ENCODE results near the gene ARF3. TPM values are rescaled to one million over a fixed set of nuclear protein-coding genes. Genes with fewer than 3 reads are reported as not detected.

Gene ARF3
- total and polyA plus RNA-seq, 4 donors = 67.9 to 319 (median 180) TPM

GRCh38 chr12:48981757-48982157, 24.5 kb upstream of the ARF3 start:
- 16% methylated on average over 13 of the region's 13 CpGs for WGBS (ENCODE audit: insufficient coverage)
- Histone ChIP-seq H3K4me1 (ENCODE audit: control insufficient read depth, insufficient read depth, low read length) (peaks cover 57% of the 10 kb centered on the region), H3K36me3 (ENCODE audit: control insufficient read depth, insufficient read depth, low read length) (peaks cover 3% of the 10 kb centered on the region), H3K4me3 (ENCODE audit: low read depth, low read length) (no peak overlapping the region), H3K27me3 (ENCODE audit: control insufficient read depth, insufficient read depth, low read length) (peaks cover 94% of the 10 kb centered on the region), H3K27ac (ENCODE audit: low read depth, low read length) (no peak overlapping the region), H3K9me3 (ENCODE audit: control insufficient read depth, insufficient read depth, low read length) (no peaks in the 10 kb centered on the region)
- no peak for DNase-seq (ENCODE audit: low read depth in 4 of 6, low spot score in 6 of 6)

- H3K27ac ChIP-seq (ENCODE audit: low read depth, low read length) = no peak overlapping the region
- DNase-seq (ENCODE audit: low read depth in 4 of 6, low spot score in 6 of 6) = peak in 2 of 6 donors; percentile 60 to 91
- no peaks in the 10 kb centered on the region for H3K9me3 ChIP-seq (ENCODE audit: control insufficient read depth, insufficient read depth, low read length)
- peaks cover 94% of the 10 kb centered on the region for H3K27me3 ChIP-seq (ENCODE audit: control insufficient read depth, insufficient read depth, low read length)
- H3K36me3 ChIP-seq (ENCODE audit: control insufficient read depth, insufficient read depth, low read length) = peaks cover 3% of the 10 kb centered on the region
- 3% methylated on average over 89 of the region's 91 CpGs for WGBS (ENCODE audit: insufficient coverage)
- H3K4me1 ChIP-seq (ENCODE audit: control insufficient read depth, insufficient read depth, low read length) = peaks cover 51% of the 10 kb centered on the region
- no peak overlapping the region for H3K4me3 ChIP-seq (ENCODE audit: low read depth, low read length)
Observed at GRCh38 chr12:48980953-48981756, 23.9 kb upstream of the ARF3 start.

GRCh38 chr12:48980389-48980952, 23.2 kb upstream of the ARF3 start:
- Histone ChIP-seq H3K4me1 (ENCODE audit: control insufficient read depth, insufficient read depth, low read length) (peaks cover 44% of the 10 kb centered on the region), H3K27me3 (ENCODE audit: control insufficient read depth, insufficient read depth, low read length) (peaks cover 94% of the 10 kb centered on the region), H3K27ac (ENCODE audit: low read depth, low read length) (no peak overlapping the region), H3K4me3 (ENCODE audit: low read depth, low read length) (peak overlapping the region; percentile 2), H3K36me3 (ENCODE audit: control insufficient read depth, insufficient read depth, low read length) (peaks cover 3% of the 10 kb centered on the region), H3K9me3 (ENCODE audit: control insufficient read depth, insufficient read depth, low read length) (no peaks in the 10 kb centered on the region)
- no peak for DNase-seq (ENCODE audit: low read depth in 4 of 6, low spot score in 6 of 6)
- WGBS (ENCODE audit: insufficient coverage) = 3% methylated on average over 46 of the region's 46 CpGs

- WGBS (ENCODE audit: insufficient coverage) = 3% methylated on average over 55 of the region's 55 CpGs
- H3K4me3 ChIP-seq (ENCODE audit: low read depth, low read length) = peak overlapping the region; percentile 2
- peaks cover 39% of the 10 kb centered on the region for H3K4me1 ChIP-seq (ENCODE audit: control insufficient read depth, insufficient read depth, low read length)
- H3K36me3 ChIP-seq (ENCODE audit: control insufficient read depth, insufficient read depth, low read length) = peaks cover 3% of the 10 kb centered on the region
- H3K9me3 ChIP-seq (ENCODE audit: control insufficient read depth, insufficient read depth, low read length) = no peaks in the 10 kb centered on the region
- peaks cover 93% of the 10 kb centered on the region for H3K27me3 ChIP-seq (ENCODE audit: control insufficient read depth, insufficient read depth, low read length)
- peak in 2 of 6 donors; percentile 20 to 64 for DNase-seq (ENCODE audit: low read depth in 4 of 6, low spot score in 6 of 6)
- no peak overlapping the region for H3K27ac ChIP-seq (ENCODE audit: low read depth, low read length)
Observed at GRCh38 chr12:48979602-48980388, 22.5 kb upstream of the ARF3 start.

GRCh38 chr12:48978741-48979601, 21.7 kb upstream of the ARF3 start:
- DNase-seq (ENCODE audit: low read depth in 4 of 6, low spot score in 6 of 6) = peak in 1 of 6 donors; percentile 2
- H3K27ac ChIP-seq (ENCODE audit: low read depth, low read length) = no peak overlapping the region
- 5% methylated on average over 39 of the region's 45 CpGs for WGBS (ENCODE audit: insufficient coverage)
- peaks cover 3% of the 10 kb centered on the region for H3K36me3 ChIP-seq (ENCODE audit: control insufficient read depth, insufficient read depth, low read length)
- H3K4me1 ChIP-seq (ENCODE audit: control insufficient read depth, insufficient read depth, low read length) = peaks cover 39% of the 10 kb centered on the region
- H3K27me3 ChIP-seq (ENCODE audit: control insufficient read depth, insufficient read depth, low read length) = peaks cover 96% of the 10 kb centered on the region
- peak overlapping the region; percentile 9 for H3K4me3 ChIP-seq (ENCODE audit: low read depth, low read length)
- H3K9me3 ChIP-seq (ENCODE audit: control insufficient read depth, insufficient read depth, low read length) = no peaks in the 10 kb centered on the region

- peak within 1 kb of the TSS; percentile 9 for H3K4me3 ChIP-seq (ENCODE audit: low read depth, low read length)
- DNase-seq (ENCODE audit: low read depth in 4 of 6, low spot score in 6 of 6) = peak in 2 of 6 donors; percentile 17 to 41
- no peak within 1 kb of the TSS for H3K27ac ChIP-seq (ENCODE audit: low read depth, low read length)
- peaks cover 97% of the 10 kb centered on the region for H3K27me3 ChIP-seq (ENCODE audit: control insufficient read depth, insufficient read depth, low read length)
- peaks cover 3% of the 10 kb centered on the region for H3K36me3 ChIP-seq (ENCODE audit: control insufficient read depth, insufficient read depth, low read length)
- no peaks in the 10 kb centered on the region for H3K9me3 ChIP-seq (ENCODE audit: control insufficient read depth, insufficient read depth, low read length)
- WGBS (ENCODE audit: insufficient coverage) = 1% methylated on average over 45 of the region's 45 CpGs
- peaks cover 39% of the 10 kb centered on the region for H3K4me1 ChIP-seq (ENCODE audit: control insufficient read depth, insufficient read depth, low read length)
Observed at GRCh38 chr12:48978291-48978740, 21.0 kb upstream of the ARF3 start, which contains the start of gene WNT1. TSS of gene WNT1 (plus strand) at chr12:48978322. CDS start at chr12:48978651, 329 bp downstream.

GRCh38 chr12:48977290-48978281, 20.3 kb upstream of the ARF3 start:
- DNase-seq (ENCODE audit: low read depth in 4 of 6, low spot score in 6 of 6) = peak in 2 of 6 donors; percentile 6 to 53
- Histone ChIP-seq H3K9me3 (ENCODE audit: control insufficient read depth, insufficient read depth, low read length) (no peaks in the 10 kb centered on the region), H3K4me1 (ENCODE audit: control insufficient read depth, insufficient read depth, low read length) (peaks cover 39% of the 10 kb centered on the region), H3K36me3 (ENCODE audit: control insufficient read depth, insufficient read depth, low read length) (peaks cover 3% of the 10 kb centered on the region), H3K27ac (ENCODE audit: low read depth, low read length) (no peak overlapping the region), H3K27me3 (ENCODE audit: control insufficient read depth, insufficient read depth, low read length) (peaks cover 99% of the 10 kb centered on the region), H3K4me3 (ENCODE audit: low read depth, low read length) (no peak overlapping the region)
- WGBS (ENCODE audit: insufficient coverage) = 11% methylated on average over 44 of the region's 50 CpGs

- Histone ChIP-seq H3K27me3 (ENCODE audit: control insufficient read depth, insufficient read depth, low read length) (peaks cover 99% of the 10 kb centered on the region), H3K4me1 (ENCODE audit: control insufficient read depth, insufficient read depth, low read length) (peaks cover 44% of the 10 kb centered on the region), H3K4me3 (ENCODE audit: low read depth, low read length) (no peak overlapping the region), H3K36me3 (ENCODE audit: control insufficient read depth, insufficient read depth, low read length) (no peaks in the 10 kb centered on the region), H3K27ac (ENCODE audit: low read depth, low read length) (no peak overlapping the region), H3K9me3 (ENCODE audit: control insufficient read depth, insufficient read depth, low read length) (no peaks in the 10 kb centered on the region)
- DNase-seq (ENCODE audit: low read depth in 4 of 6, low spot score in 6 of 6) = peak in 2 of 6 donors; percentile 26 to 40
- whole genome bisulfite sequencing (ENCODE audit: insufficient coverage) = 14% methylated on average over 16 of the region's 19 CpGs
Observed at GRCh38 chr12:48973941-48974673, 16.8 kb upstream of the ARF3 start.
